H9 (cell line): ENCODE measurements around the gene REC114. TPM values are rescaled to one million over a fixed set of nuclear protein-coding genes. Genes with fewer than 3 reads are reported as not detected.

Experiments
- DNase-seq: peaks from one replicate; pipeline ENCODE4 v3.0.0-alpha.2; 2017
- H2AFZ ChIP-seq: one replicate; pipeline ENCODE4 v1.6.1; 2013; ENCODE audit warnings: mild to moderate bottlenecking, low read length, control low read depth, moderate library complexity
- H2AK5ac ChIP-seq: 2 replicates; pipeline ENCODE4 v1.6.1; 2013; ENCODE audit warnings: low read length, control low read depth, mixed read lengths; ENCODE audit not compliant: insufficient read length
- H2BK120ac ChIP-seq: one replicate; pipeline ENCODE4 v1.6.1; 2013; ENCODE audit warnings: low read depth, mild to moderate bottlenecking, low read length, control low read depth, inconsistent platforms; ENCODE audit not compliant: poor library complexity, severe bottlenecking
- H2BK12ac ChIP-seq: 2 replicates; pipeline ENCODE4 v1.6.1; 2013; ENCODE audit warnings: low read length, control low read depth, mixed read lengths, low read depth; ENCODE audit not compliant: insufficient read length
- H2BK15ac ChIP-seq: 2 replicates; pipeline ENCODE4 v1.6.1; 2013; ENCODE audit warnings: low read depth, low read length, control low read depth
- H2BK20ac ChIP-seq: one replicate; pipeline ENCODE4 v1.6.1; 2013; ENCODE audit warnings: low read depth, mild to moderate bottlenecking, low read length, control low read depth, inconsistent platforms; ENCODE audit not compliant: poor library complexity, severe bottlenecking
- H2BK5ac ChIP-seq: 2 replicates; pipeline ENCODE4 v1.6.1; 2013; ENCODE audit warnings: low read length, control low read depth, mixed read lengths; ENCODE audit not compliant: insufficient read length
- H3K14ac ChIP-seq: 2 replicates; pipeline ENCODE4 v1.6.1; 2013; ENCODE audit warnings: low read length, control low read depth; ENCODE audit not compliant: insufficient read depth
- H3K18ac ChIP-seq: 2 replicates; pipeline ENCODE4 v1.6.1; 2013; ENCODE audit warnings: low read depth, mild to moderate bottlenecking, mixed read lengths, low read length, control low read depth; ENCODE audit not compliant: insufficient read length
- H3K23ac ChIP-seq: 2 replicates; pipeline ENCODE4 v1.6.1; 2013; ENCODE audit warnings: low read length, control low read depth, mixed read lengths, low read depth; ENCODE audit not compliant: insufficient read length
- H3K23me2 ChIP-seq: 2 replicates; pipeline ENCODE4 v1.6.1; 2013; ENCODE audit warnings: low read depth, mild to moderate bottlenecking, mixed read lengths, low read length, control low read depth; ENCODE audit not compliant: insufficient read length, poor library complexity, severe bottlenecking
- H3K27ac ChIP-seq: 2 replicates; pipeline ENCODE4 v1.5.1; 2013; ENCODE audit warnings: low read length, control low read depth, mixed read lengths, low read depth; ENCODE audit not compliant: insufficient read length
- H3K27me3 ChIP-seq: 2 replicates; pipeline ENCODE4 v1.6.1; 2013; ENCODE audit warnings: low read length, control low read depth, inconsistent platforms; ENCODE audit not compliant: insufficient read depth
- H3K4ac ChIP-seq: 2 replicates; pipeline ENCODE4 v1.6.1; 2013; ENCODE audit warnings: low read depth, mild to moderate bottlenecking, control low read depth, inconsistent platforms, low read length, moderate library complexity
- H3K4me1 ChIP-seq: 2 replicates; pipeline ENCODE4 v1.6.1; 2013; ENCODE audit warnings: low read length, control low read depth, inconsistent platforms; ENCODE audit not compliant: insufficient read depth
- H3K4me2 ChIP-seq: 2 replicates; pipeline ENCODE4 v1.6.1; 2013; ENCODE audit warnings: low read length, control low read depth, mixed read lengths; ENCODE audit not compliant: insufficient read length, insufficient read depth
- H3K56ac ChIP-seq: 2 replicates; pipeline ENCODE4 v1.6.1; 2013; ENCODE audit warnings: low read depth, mild to moderate bottlenecking, mixed read lengths, low read length, control low read depth; ENCODE audit not compliant: insufficient read length
- H3K79me1 ChIP-seq: 2 replicates; pipeline ENCODE4 v1.6.1; 2013; ENCODE audit warnings: low read depth, mild to moderate bottlenecking, moderate library complexity, low read length, control low read depth, inconsistent platforms; ENCODE audit not compliant: insufficient read depth, poor library complexity, severe bottlenecking
- H3K79me2 ChIP-seq: 2 replicates; pipeline ENCODE4 v1.6.1; 2013; ENCODE audit warnings: low read length, control low read depth, inconsistent platforms; ENCODE audit not compliant: insufficient read depth
- H3K9ac ChIP-seq: 2 replicates; pipeline ENCODE4 v1.6.1; 2013; ENCODE audit warnings: low read length, control low read depth, mixed read lengths; ENCODE audit not compliant: insufficient read length; ENCODE audit errors: extremely low read depth
- H3K9me3 ChIP-seq: one replicate; pipeline ENCODE4 v1.6.1; 2013; ENCODE audit warnings: low read depth, low read length, inconsistent platforms; ENCODE audit not compliant: control insufficient read depth
- H3T11ph ChIP-seq: one replicate; pipeline ENCODE4 v1.6.1; 2013; ENCODE audit warnings: mild to moderate bottlenecking, low read length, control low read depth, inconsistent platforms
- H4K20me1 ChIP-seq: one replicate; pipeline ENCODE4 v1.6.1; 2013; ENCODE audit not compliant: control insufficient read depth, insufficient read length, insufficient read depth
- H4K5ac ChIP-seq: 2 replicates; pipeline ENCODE4 v1.6.1; 2013; ENCODE audit warnings: low read depth, mild to moderate bottlenecking, mixed read lengths, low read length, control low read depth; ENCODE audit not compliant: insufficient read length
- H4K8ac ChIP-seq: replicated peaks from 2 replicates; pipeline ENCODE4 v1.6.1; 2013; ENCODE audit warnings: low read length, control low read depth, mixed read lengths, low read depth; ENCODE audit not compliant: insufficient read length
- H4K91ac ChIP-seq: 2 replicates; pipeline ENCODE4 v1.6.1; 2013; ENCODE audit warnings: low read depth, mild to moderate bottlenecking, moderate library complexity, mixed read lengths, low read length, control low read depth; ENCODE audit not compliant: insufficient read length
- H3K27ac Mint-ChIP-seq, 3 experiments: 2 replicates in 2 of 3; 3 replicates in 1 of 3; pipeline ENCODE4 v1.8.0; 2020 to 2021; ENCODE audit warnings: mixed read lengths in 3 of 3, mild to moderate bottlenecking in 1 of 3, moderate library complexity in 1 of 3
- H3K27me3 Mint-ChIP-seq: 2 replicates; pipeline ENCODE4 v1.8.0; 2021; ENCODE audit warnings: low read depth, mild to moderate bottlenecking, moderate library complexity, mixed read lengths
- H3K36me3 Mint-ChIP-seq, 3 experiments: 2 replicates in 2 of 3; 3 replicates in 1 of 3; pipeline ENCODE4 v1.8.0; 2020 to 2021; ENCODE audit warnings: low read depth in 3 of 3, mixed read lengths in 3 of 3; ENCODE audit not compliant: insufficient read depth in 1 of 3
- H3K4me1 Mint-ChIP-seq, 2 experiments: 2 replicates each; pipeline ENCODE4 v1.8.0; 2020; ENCODE audit warnings: mixed read lengths in 2 of 2
- H3K4me3 Mint-ChIP-seq, 2 experiments: 2 replicates in 1 of 2; 3 replicates in 1 of 2; pipeline ENCODE4 v1.8.0; 2020 to 2021; ENCODE audit warnings: mild to moderate bottlenecking in 2 of 2, mixed read lengths in 2 of 2, moderate library complexity in 1 of 2
- H3K9me3 Mint-ChIP-seq, 2 experiments: 2 replicates in 1 of 2; 3 replicates in 1 of 2; pipeline ENCODE4 v1.8.0; 2020; ENCODE audit warnings: mild to moderate bottlenecking in 2 of 2, mixed read lengths in 2 of 2, moderate library complexity in 1 of 2
- CTCF ChIP-seq: fragments of 200-600 bp; sonication (generic); conservative IDR thresholded peaks from 3 replicates; pipeline ENCODE4 v1.8.0; 2021; ENCODE audit warnings: antibody characterized with exemption, mild to moderate bottlenecking
- WGBS: extraction: QIAGEN DNeasy Blood & Tissue Kit; methylation state at CpG from one replicate; pipeline ENCODE4 v1.1.7; 2013; ENCODE audit warnings: missing lambda C conversion rate, low lambda C conversion rate, mixed read lengths; ENCODE audit not compliant: insufficient read length; ENCODE audit errors: extremely low coverage; 5-methylcytosine and 5-hydroxymethylcytosine counted together
- total RNA-seq: library from RNA; stranded (reverse); gene quantifications from 2 replicates; pipeline ENCODE4 v1.2.1, GENCODE V29; 2021

REC114 gene
- total RNA-seq, 1 experiment from 2014 or later = not detected

GRCh38 chr15:73433873-73434272 is 9.1 kb upstream of the REC114 start:
- Histone ChIP-seq H3K9ac (no peak overlapping the region), H3K27me3 (no peaks in the 10 kb centered on the region), H3K27ac (no peak overlapping the region), H4K91ac (no peak overlapping the region), H2BK15ac (no peak overlapping the region), H2BK12ac (no peak overlapping the region), H3K4me1 (no peaks in the 10 kb centered on the region; the same call in 1 of the 2 replicates), H2BK20ac (no peak overlapping the region), H2AK5ac (no peak overlapping the region), H3K23me2 (no peaks in the 10 kb centered on the region), H3K4me2 (no peak overlapping the region), H4K5ac (no peak overlapping the region), H3K9me3 (no peaks in the 10 kb centered on the region), H3K4ac (no peak overlapping the region), H3K23ac (no peak overlapping the region), H4K8ac (no peak overlapping the region), H3T11ph (no peak overlapping the region), H3K14ac (no peak overlapping the region), H3K79me2 (no peaks in the 10 kb centered on the region), H3K79me1 (no peaks in the 10 kb centered on the region), H2BK5ac (no peak overlapping the region), H4K20me1 (no peaks in the 10 kb centered on the region), H2AFZ (no peak overlapping the region), H2BK120ac (no peak overlapping the region), H3K18ac (no peak overlapping the region), H3K56ac (no peak overlapping the region)
- WGBS = no CpG with 5 or more reads among the region's 4 CpGs
- DNase-seq = no peak
- no peaks in the 10 kb centered on the region for H3K9me3 Mint-ChIP-seq
- no peak overlapping the region for H3K4me3 Mint-ChIP-seq
- H3K4me1 Mint-ChIP-seq = peaks cover 11% of the 10 kb centered on the region in 2 experiments
- TF ChIP-seq CTCF = no peak
- no peak overlapping the region for H3K27ac Mint-ChIP-seq
- H3K27me3 Mint-ChIP-seq = no peaks in the 10 kb centered on the region
- no peaks in the 10 kb centered on the region for H3K36me3 Mint-ChIP-seq
